GM12801 (cell line): Measurements from ENCODE around the gene ID2.

Experiments used
- TF ChIP-seq, protein P1 (sequence below): IDR thresholded peaks from one replicate; pipeline ENCODE4 v1.5.1; 2011; ENCODE audit warnings: control low read depth; ENCODE audit not compliant: insufficient read length; ENCODE audit errors: extremely low read depth

The ID2 gene

GRCh38 chr2:8693157-8693821 lies 11.4 kb downstream of the ID2 start:
- TF ChIP-seq, protein P1, sequence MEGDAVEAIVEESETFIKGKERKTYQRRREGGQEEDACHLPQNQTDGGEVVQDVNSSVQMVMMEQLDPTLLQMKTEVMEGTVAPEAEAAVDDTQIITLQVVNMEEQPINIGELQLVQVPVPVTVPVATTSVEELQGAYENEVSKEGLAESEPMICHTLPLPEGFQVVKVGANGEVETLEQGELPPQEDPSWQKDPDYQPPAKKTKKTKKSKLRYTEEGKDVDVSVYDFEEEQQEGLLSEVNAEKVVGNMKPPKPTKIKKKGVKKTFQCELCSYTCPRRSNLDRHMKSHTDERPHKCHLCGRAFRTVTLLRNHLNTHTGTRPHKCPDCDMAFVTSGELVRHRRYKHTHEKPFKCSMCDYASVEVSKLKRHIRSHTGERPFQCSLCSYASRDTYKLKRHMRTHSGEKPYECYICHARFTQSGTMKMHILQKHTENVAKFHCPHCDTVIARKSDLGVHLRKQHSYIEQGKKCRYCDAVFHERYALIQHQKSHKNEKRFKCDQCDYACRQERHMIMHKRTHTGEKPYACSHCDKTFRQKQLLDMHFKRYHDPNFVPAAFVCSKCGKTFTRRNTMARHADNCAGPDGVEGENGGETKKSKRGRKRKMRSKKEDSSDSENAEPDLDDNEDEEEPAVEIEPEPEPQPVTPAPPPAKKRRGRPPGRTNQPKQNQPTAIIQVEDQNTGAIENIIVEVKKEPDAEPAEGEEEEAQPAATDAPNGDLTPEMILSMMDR, result no peak

GRCh38 chr2:8694737-8695136 lies 12.9 kb downstream of the ID2 start:
- TF ChIP-seq, protein P1, result no peak

- TF ChIP-seq, protein P1, result no peak
Measured at GRCh38 chr2:8697190-8697589, 15.3 kb downstream of the ID2 start.

DNA sequence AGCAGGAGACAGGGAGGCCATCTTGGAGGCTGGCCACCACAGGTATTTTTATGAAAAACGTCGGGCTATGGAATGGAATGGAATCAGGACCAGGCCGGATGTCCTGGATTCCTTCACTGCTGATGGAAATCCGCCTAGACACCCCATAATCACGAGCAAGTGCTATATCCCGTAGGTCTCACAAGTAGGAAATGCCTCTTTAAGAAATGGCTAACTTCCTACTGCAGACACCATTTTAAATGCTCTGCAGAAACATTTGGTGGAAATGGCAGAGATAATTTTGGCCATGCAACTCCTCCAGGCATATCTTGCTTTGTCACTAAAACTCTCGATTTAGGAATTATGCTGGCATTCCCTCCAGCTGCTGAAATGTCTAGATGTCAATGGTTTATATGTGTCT lies 18.0 kb downstream of the ID2 start:
- TF ChIP-seq, protein P1, result no peak

DNA sequence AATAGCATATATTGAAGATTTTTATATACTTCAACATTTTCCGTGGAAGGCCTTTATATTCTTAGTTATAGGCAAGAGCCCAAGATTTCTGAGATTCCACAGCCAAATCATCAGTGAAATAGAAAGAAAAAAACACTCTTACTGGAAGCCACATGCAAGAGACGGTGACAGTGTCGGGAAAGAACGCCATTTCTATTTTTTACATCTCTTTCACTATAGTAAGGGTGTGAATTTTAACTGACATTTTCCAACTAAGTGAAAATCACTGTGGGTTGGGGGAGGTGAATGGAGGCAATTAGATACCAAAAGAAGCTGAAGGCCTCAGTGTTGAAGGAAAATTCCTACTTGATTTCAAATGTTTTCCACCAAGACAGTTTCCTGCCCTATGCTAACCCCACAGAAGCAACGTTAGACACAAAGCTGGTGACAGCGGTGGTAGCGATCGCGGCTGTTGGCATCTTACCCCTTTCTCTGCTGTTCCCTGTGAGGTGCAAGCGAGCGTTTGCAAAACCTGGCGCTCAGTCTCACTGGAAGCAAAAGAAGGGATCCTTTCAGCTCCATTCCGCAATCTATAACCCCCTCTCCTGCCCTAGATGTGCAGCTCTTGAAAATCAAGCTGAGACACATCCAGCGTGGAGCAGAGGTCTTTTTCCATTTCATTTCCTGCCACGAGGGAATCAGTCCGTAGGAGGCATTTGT lies 20.0 kb downstream of the ID2 start:
- TF ChIP-seq, protein P1, result no peak

DNA sequence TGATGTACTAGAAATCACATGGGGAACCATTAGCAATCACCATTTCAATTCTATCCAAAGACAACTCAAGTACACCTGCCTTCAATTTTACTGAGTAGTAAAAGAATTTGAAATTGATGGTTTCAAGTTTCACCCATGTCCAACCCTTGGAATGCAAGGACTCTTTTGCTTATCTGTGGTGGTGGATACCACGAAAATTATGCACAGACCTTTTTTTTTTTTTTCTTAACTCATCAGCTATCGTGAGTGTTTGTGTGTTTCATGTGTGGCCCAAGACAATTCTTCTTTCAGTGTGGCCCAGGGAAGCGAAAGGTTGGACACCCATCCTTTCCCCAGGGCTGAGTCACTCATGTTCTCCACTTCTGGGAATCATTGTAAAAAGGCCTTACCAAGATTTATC lies 23.1 kb downstream of the ID2 start:
- TF ChIP-seq, protein P1, result no peak

DNA sequence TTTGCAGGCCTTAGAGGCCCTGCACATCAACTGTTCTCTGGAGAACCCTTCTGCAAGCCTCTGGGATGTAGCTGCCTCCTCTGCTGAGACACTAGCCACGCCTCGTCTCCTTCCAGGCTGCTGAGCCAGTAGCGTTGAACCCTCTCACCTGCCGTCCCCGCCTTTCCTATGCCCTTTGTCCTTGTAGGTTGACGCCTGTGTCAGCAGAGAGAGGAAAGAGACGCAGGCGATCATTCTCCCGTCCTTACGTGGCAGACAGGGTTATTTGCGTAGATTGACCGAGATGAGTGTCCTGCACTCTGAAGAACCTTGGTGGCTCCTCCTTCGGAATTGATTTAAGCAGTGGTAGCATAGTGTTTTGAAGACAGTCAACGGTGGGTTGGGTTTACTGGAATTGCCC lies 27.8 kb downstream of the ID2 start:
- TF ChIP-seq, protein P1, result no peak
